Fibroblast of pulmonary artery (primary cell): Measurements from ENCODE around the gene FHIT.

Experiments used
- DNase-seq: peaks from one replicate; pipeline ENCODE4 v3.0.0-alpha.2; 2010; ENCODE audit warnings: low read depth
- H3K4me3 ChIP-seq: replicated peaks from 2 replicates; pipeline ENCODE4 v1.5.1; 2011; ENCODE audit warnings: low read depth, mild to moderate bottlenecking, control low read depth, low read length, moderate library complexity
- CTCF ChIP-seq: IDR thresholded peaks from 2 replicates; pipeline ENCODE4 v1.5.1; 2011; ENCODE audit warnings: mild to moderate bottlenecking, control low read depth, low read length, inconsistent platforms; ENCODE audit errors: missing control alignments

Gene FHIT

DNA sequence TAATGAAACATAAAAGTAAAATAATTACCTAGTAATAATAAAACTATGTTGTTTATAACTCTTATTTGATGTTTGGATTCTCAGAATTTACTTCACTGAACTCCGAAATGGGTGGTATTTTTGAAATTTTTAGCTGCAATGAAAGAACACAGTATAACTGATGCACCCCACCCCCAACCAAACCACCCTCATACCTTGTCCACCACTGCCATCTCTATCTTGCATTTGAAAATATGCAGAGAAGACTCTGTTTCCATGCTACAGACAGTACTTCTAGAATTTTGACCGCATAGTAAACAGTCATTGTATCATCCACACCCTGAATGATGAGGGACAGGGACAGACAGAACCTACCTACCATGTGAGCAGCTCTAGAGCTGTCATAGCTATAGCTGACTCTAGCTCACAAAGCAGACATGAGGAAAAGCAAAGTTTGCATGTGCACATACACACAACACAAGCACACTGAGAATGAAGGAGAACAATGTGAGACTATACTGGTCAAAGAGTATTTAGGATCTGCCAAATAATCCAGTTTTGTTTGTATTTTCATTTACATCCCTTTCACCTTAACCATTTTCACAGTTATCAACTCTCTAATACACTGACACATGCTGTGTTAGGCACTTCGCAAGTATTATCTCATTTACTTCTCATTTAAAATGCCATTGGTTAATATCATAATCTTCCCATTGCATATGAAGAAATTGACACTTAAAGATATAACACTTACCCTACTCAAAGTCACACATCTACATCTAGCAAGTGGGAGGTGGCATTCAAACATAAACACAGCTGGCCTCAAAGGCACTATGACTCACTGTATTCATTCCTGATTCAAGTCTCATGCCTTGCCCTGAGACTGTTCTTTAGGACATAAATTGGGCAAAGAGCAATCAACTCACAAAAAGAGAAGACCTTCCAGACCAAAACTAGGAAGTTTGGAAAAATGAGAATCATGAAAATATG lies 1186.8 kb downstream of the FHIT start:
- no peak overlapping the region for H3K4me3 ChIP-seq
- TF ChIP-seq CTCF, result no peak
- peak; percentile 4 for DNase-seq

GRCh38 chr3:60056404-60056803 lies 1194.8 kb downstream of the FHIT start:
- TF ChIP-seq CTCF, result no peak
- no peak for DNase-seq
- H3K4me3 ChIP-seq, result no peak overlapping the region

DNA sequence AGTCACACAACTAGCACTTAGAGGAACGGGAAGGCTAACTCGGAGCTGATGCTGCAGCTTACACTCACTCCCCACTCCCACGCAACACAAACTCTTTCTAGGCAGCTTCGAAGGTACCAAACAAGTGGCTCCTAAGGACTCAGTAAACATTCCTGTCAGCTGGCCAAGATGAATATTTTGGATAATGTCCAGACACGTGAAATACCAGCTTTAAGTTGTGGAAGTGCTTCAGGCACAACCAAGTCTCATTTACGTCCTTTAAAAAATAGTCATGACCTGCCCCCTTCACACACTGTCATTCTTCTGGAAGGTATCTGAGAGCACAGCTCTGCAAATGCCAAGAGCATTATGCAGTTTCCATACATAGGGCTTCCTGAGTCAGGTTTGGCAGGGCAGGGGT lies 1195.5 kb downstream of the FHIT start:
- no peak for DNase-seq
- no peak for TF ChIP-seq CTCF
- no peak overlapping the region for H3K4me3 ChIP-seq

DNA sequence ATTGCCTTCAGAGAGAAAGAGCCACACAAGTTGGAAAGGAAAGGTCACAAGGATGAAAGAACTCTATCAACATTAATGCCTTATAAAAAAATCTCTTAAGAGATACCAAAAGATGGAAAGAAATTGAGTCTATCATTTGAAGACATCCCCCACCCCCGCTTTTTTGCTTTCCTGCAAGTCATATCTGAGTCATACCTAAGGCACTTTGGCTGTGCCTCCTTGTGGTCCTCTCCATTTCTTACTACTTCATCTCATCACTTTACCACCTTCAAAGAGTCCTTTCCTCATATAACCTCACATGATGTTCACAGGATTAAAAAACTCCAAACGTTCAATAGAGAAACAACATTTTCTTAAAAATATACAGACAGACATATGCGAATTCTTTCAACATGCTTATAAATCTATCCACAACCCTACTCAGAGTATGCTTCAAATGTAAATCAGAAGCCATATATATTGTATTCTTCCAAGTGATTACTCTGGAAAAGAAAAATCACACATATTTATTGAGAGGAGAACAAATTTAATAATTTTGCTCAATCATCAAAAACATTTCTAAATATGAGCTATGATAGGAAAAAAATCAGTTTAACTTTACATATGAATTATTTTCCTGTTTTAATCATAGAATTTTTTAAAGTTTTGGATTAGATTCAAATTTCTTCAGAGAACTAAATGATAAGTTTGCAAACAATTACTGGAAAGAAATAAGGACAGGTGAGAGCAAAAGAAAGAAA lies 1197.6 kb downstream of the FHIT start:
- H3K4me3 ChIP-seq, result no peak overlapping the region
- no peak for DNase-seq
- no peak for TF ChIP-seq CTCF

DNA sequence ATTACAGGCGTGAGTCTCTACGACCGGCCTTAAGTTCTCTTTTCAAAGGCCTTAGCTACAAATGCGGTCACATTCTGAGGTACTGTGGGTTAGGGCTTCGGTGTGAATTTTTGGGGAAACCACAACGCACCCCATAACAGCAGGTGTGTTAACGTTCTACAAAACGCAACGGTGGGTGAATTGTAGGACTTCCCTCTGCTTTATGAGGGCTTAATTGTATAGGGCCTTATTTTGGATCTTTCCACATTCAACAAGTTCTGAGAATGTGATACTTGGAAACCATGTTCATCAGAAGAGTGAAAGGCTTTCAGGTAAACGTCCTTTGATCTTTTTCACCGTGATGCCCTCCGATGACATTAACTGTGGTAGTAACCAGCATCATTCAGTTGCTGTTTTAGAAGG lies 1202.8 kb downstream of the FHIT start:
- DNase-seq, result no peak
- no peak overlapping the region for H3K4me3 ChIP-seq

More for the DNA sequence above, 1202.8 kb downstream of the FHIT start:
- TF ChIP-seq CTCF, result no peak
